GM23248 (cell line): ENCODE results near the gene SACM1L. TPM values are rescaled to one million over a fixed set of nuclear protein-coding genes. Genes with fewer than 3 reads are reported as not detected.
A peak's percentile ranks its signal among the peaks of the same experiment; 100 is the strongest.

ENCODE experiments used
- DNase-seq: peaks from one replicate; pipeline ENCODE4 v3.0.0-alpha.2; 2015
- H2AFZ ChIP-seq: fragments of 200-600 bp; sonication (generic); 2 replicates; pipeline ENCODE4 v1.6.1; 2016; ENCODE audit warnings: antibody characterized with exemption
- H3F3A ChIP-seq: fragments of 200-600 bp; sonication (generic); 2 replicates; pipeline ENCODE4 v1.6.1; 2016; ENCODE audit warnings: mild to moderate bottlenecking, antibody characterized with exemption, mixed run types; ENCODE audit not compliant: insufficient read depth
- H3K27ac ChIP-seq: fragments of 200-600 bp; sonication (generic); 2 replicates; pipeline ENCODE4 v1.5.1; 2016; ENCODE audit warnings: mild to moderate bottlenecking
- H3K27me3 ChIP-seq: fragments of 200-600 bp; sonication (generic); replicated peaks from 2 replicates; pipeline ENCODE4 v1.6.1; 2016; ENCODE audit warnings: mild to moderate bottlenecking; ENCODE audit not compliant: insufficient read depth
- H3K36me3 ChIP-seq: fragments of 200-600 bp; sonication (generic); 2 replicates; pipeline ENCODE4 v1.6.1; 2016; ENCODE audit warnings: low read depth, mild to moderate bottlenecking
- H3K4me1 ChIP-seq: fragments of 200-600 bp; sonication (generic); 2 replicates; pipeline ENCODE4 v1.6.1; 2016; ENCODE audit warnings: mild to moderate bottlenecking; ENCODE audit not compliant: insufficient read depth
- H3K4me2 ChIP-seq: fragments of 200-600 bp; sonication (generic); one replicate; pipeline ENCODE4 v1.6.1; 2016; ENCODE audit warnings: mild to moderate bottlenecking; ENCODE audit not compliant: unreplicated experiment
- H3K4me3 ChIP-seq: fragments of 200-600 bp; sonication (generic); 2 replicates; pipeline ENCODE4 v1.5.1; 2016; ENCODE audit warnings: mild to moderate bottlenecking
- H3K79me2 ChIP-seq: fragments of 200-600 bp; sonication (generic); 2 replicates; pipeline ENCODE4 v1.6.1; 2016; ENCODE audit warnings: mild to moderate bottlenecking; ENCODE audit not compliant: insufficient read depth
- H3K9ac ChIP-seq: fragments of 200-600 bp; sonication (generic); 2 replicates; pipeline ENCODE4 v1.6.1; 2016; ENCODE audit warnings: mild to moderate bottlenecking
- H3K9me2 ChIP-seq: fragments of 200-600 bp; sonication (generic); 2 replicates; pipeline ENCODE4 v1.6.1; 2016; ENCODE audit warnings: mixed run types, mild to moderate bottlenecking, moderate library complexity; ENCODE audit not compliant: insufficient read depth
- H3K9me3 ChIP-seq: fragments of 200-600 bp; sonication (generic); one replicate; pipeline ENCODE4 v1.6.1; 2017; ENCODE audit warnings: low read depth
- H4K20me1 ChIP-seq: fragments of 200-600 bp; sonication (generic); 2 replicates; pipeline ENCODE4 v1.6.0; 2016; ENCODE audit not compliant: insufficient read depth
- EZH2 ChIP-seq: fragments of 200-600 bp; sonication (generic); IDR thresholded peaks from 2 replicates; pipeline ENCODE4 v1.6.1; 2018; ENCODE audit warnings: antibody characterized with exemption, mild to moderate bottlenecking; ENCODE audit not compliant: insufficient read depth, poor library complexity, severe bottlenecking
- EZH2phosphoT487 ChIP-seq: fragments of 200-600 bp; sonication (generic); IDR thresholded peaks from 2 replicates; pipeline ENCODE4 v1.6.1; 2018; ENCODE audit warnings: antibody characterized with exemption, moderate library complexity, mild to moderate bottlenecking, low read depth; ENCODE audit not compliant: insufficient read depth
- WGBS, 2 experiments: methylation state at CpG; one replicate each; pipeline ENCODE4 v1.1.6; 2015 to 2017; ENCODE audit warnings: low lambda C conversion rate in 2 of 2, low coverage in 1 of 2; ENCODE audit errors: missing lambda C conversion rate in 2 of 2; 5-methylcytosine and 5-hydroxymethylcytosine counted together
- in situ Hi-C: fragments of 300-500 bp; cut with MboI; formaldehyde crosslinking; loops from 2 replicates; pipeline ENCODE4 v1.15.0; 2020
- polyA plus RNA-seq: library from polyadenylated mRNA; unstranded; fragments of >200 nt; fragmentation: Nextera tagmentation; extraction: Ambion mirVana; gene quantifications from 2 replicates; pipeline ENCODE4 v1.2.1, GENCODE V29; 2016
- total RNA-seq: library from RNA; depleted of rRNA; stranded (reverse); fragments of >200 nt; shearing (Covaris generic); gene quantifications from 2 replicates; pipeline ENCODE4 v1.2.3, GENCODE V29; 2014

The SACM1L gene
- total and polyA plus RNA-seq, 2 experiments from 2014 or later: 33.6 to 33.9 TPM

GRCh38 chr3:45687828-45688193, 1.4 kb upstream of the SACM1L start:
- Histone ChIP-seq H3K4me3 (peak overlapping the region; percentile 79; the same call in 1 of the 2 replicates), H3K4me2 (peak overlapping the region; percentile 96), H3K36me3 (no peaks in the 10 kb centered on the region), H3K27me3 (no peaks in the 10 kb centered on the region), H3F3A (peaks cover 19% of the 10 kb centered on the region), H2AFZ (0 out of 2 replicates have a peak overlapping the region, but pooled peaks have one; percentile 76), H4K20me1 (no peaks in the 10 kb centered on the region; the same call in 1 of the 2 replicates), H3K9me3 (no peaks in the 10 kb centered on the region), H3K9ac (peak overlapping the region; percentile 46; the same call in 1 of the 2 replicates), H3K4me1 (peaks cover 12% of the 10 kb centered on the region), H3K9me2 (no peaks in the 10 kb centered on the region), H3K27ac (no peak overlapping the region), H3K79me2 (peaks cover 35% of the 10 kb centered on the region)
- in situ Hi-C loops: no loop called here
- DNase-seq: no peak
- WGBS, 2 experiments: 25 to 28% methylated on average over 4 of the region's 4 CpGs
- TF ChIP-seq EZH2: no peak
- no peak for TF ChIP-seq EZH2phosphoT487

GRCh38 chr3:45688194-45688881, 858 bp upstream of the SACM1L start:
- Histone ChIP-seq H4K20me1 (no peaks in the 10 kb centered on the region; the same call in 1 of the 2 replicates), H3K4me1 (peaks cover 13% of the 10 kb centered on the region), H3K27ac (no peak overlapping the region), H3K9me3 (no peaks in the 10 kb centered on the region), H3K9ac (peak overlapping the region; percentile 46), H3F3A (peaks cover 19% of the 10 kb centered on the region), H3K4me2 (peak overlapping the region; percentile 96), H3K79me2 (peaks cover 40% of the 10 kb centered on the region), H3K36me3 (no peaks in the 10 kb centered on the region), H3K27me3 (no peaks in the 10 kb centered on the region), H2AFZ (peak overlapping the region; percentile 76), H3K9me2 (no peaks in the 10 kb centered on the region), H3K4me3 (peak overlapping the region; percentile 79)
- peak; percentile 42 for DNase-seq
- in situ Hi-C loops: no loop called here
- WGBS, 2 experiments: 2 to 3% methylated on average over 35 of the region's 35 CpGs
- TF ChIP-seq EZH2phosphoT487: no peak
- TF ChIP-seq EZH2: no peak

GRCh38 chr3:45689787-45690145, 570 bp downstream of the SACM1L start:
- peaks cover 54% of the 10 kb centered on the region for H3K79me2 ChIP-seq
- peaks cover 19% of the 10 kb centered on the region for H3F3A ChIP-seq
- TF ChIP-seq EZH2 (no peak), EZH2phosphoT487 (no peak)
- H3K4me1 ChIP-seq: peaks cover 22% of the 10 kb centered on the region
- in situ Hi-C loops: no loop called here
- 2 to 3% methylated on average over 8 of the region's 8 CpGs for WGBS, 2 experiments
- H4K20me1 ChIP-seq: peaks cover 7% of the 10 kb centered on the region; the same call in 1 of the 2 replicates
- H3K9ac ChIP-seq: peak overlapping the region; percentile 96
- H3K36me3 ChIP-seq: no peaks in the 10 kb centered on the region
- H3K27ac ChIP-seq: peak overlapping the region; percentile 86
- H3K4me3 ChIP-seq: peak overlapping the region; percentile 92
- no peaks in the 10 kb centered on the region for H3K27me3 ChIP-seq
- no peaks in the 10 kb centered on the region for H3K9me3 ChIP-seq
- H2AFZ ChIP-seq: peak overlapping the region; percentile 81
- no peaks in the 10 kb centered on the region for H3K9me2 ChIP-seq
- peak overlapping the region; percentile 94 for H3K4me2 ChIP-seq
- DNase-seq: peak; percentile 43

GRCh38 chr3:45690336-45691035, 1.3 kb downstream of the SACM1L start:
- peaks cover 19% of the 10 kb centered on the region for H3F3A ChIP-seq
- peak overlapping the region; percentile 92 for H3K4me3 ChIP-seq
- no peaks in the 10 kb centered on the region for H3K9me2 ChIP-seq
- H3K36me3 ChIP-seq: no peaks in the 10 kb centered on the region
- in situ Hi-C loops: no loop called here
- peaks cover 61% of the 10 kb centered on the region for H3K79me2 ChIP-seq
- H3K27me3 ChIP-seq: no peaks in the 10 kb centered on the region
- peaks cover 22% of the 10 kb centered on the region for H3K4me1 ChIP-seq
- peak overlapping the region; percentile 94 for H3K4me2 ChIP-seq
- H3K9me3 ChIP-seq: no peaks in the 10 kb centered on the region
- no peak for TF ChIP-seq EZH2
- TF ChIP-seq EZH2phosphoT487: no peak
- peaks cover 7% of the 10 kb centered on the region; the same call in 1 of the 2 replicates for H4K20me1 ChIP-seq
- WGBS, 2 experiments: 4 to 6% methylated on average over 4 of the region's 4 CpGs
- peak overlapping the region; percentile 86 for H3K27ac ChIP-seq
- H3K9ac ChIP-seq: peak overlapping the region; percentile 96
- H2AFZ ChIP-seq: 0 out of 2 replicates have a peak overlapping the region, but pooled peaks have one; percentile 81
- DNase-seq: peak; percentile 38
